H1 (cell line): ENCODE results near the gene BUB1B.

ENCODE experiments used
- ASH2L ChIP-seq: fragments of 200-600, 300-600 bp; sonication (generic); IDR thresholded peaks from one replicate; pipeline ENCODE4 v1.7.1; 2017; ENCODE audit warnings: low read length
- BRCA1 ChIP-seq: IDR thresholded peaks from 2 replicates; pipeline ENCODE4 v1.6.1; 2012; ENCODE audit warnings: low read depth, low read length, improper control_type of control experiment
- CBX5 ChIP-seq: fragments of 300-800, 300-1000 bp; sonication (generic); IDR thresholded peaks from 2 replicates; pipeline ENCODE4 v1.7.1; 2016; ENCODE audit warnings: antibody characterized with exemption, low read length, low read depth
- EP300 ChIP-seq, 2 experiments: IDR thresholded peaks; 1 replicate in 1 of 2; 2 replicates in 1 of 2; pipeline ENCODE4 v1.6.1; 2011 to 2012; ENCODE audit warnings: low read depth in 2 of 2, low read length in 2 of 2, mild to moderate bottlenecking in 2 of 2, borderline replicate concordance in 1 of 2, inconsistent platforms in 1 of 2, moderate library complexity in 1 of 2
- EZH2 ChIP-seq: fragments of 200-600 bp; sonication (generic); IDR thresholded peaks from 2 replicates; pipeline ENCODE4 v1.7.1; 2012; ENCODE audit warnings: low read depth, mild to moderate bottlenecking, moderate library complexity, low read length, inconsistent platforms; ENCODE audit not compliant: severe bottlenecking
- HDAC2 ChIP-seq, 2 experiments: fragments of 300-600 bp in 1 of 2; sonication (generic) in 1 of 2; IDR thresholded peaks; 2 replicates each; pipeline ENCODE4 v1.6.1; 2011 to 2012; ENCODE audit warnings: low read depth in 2 of 2, low read length in 2 of 2, mild to moderate bottlenecking in 2 of 2, moderate library complexity in 2 of 2, borderline replicate concordance in 1 of 2, inconsistent platforms in 1 of 2
- HDAC6 ChIP-seq: IDR thresholded peaks from one replicate; pipeline ENCODE4 v1.7.1; 2012; ENCODE audit warnings: low read depth, mild to moderate bottlenecking, inconsistent platforms, low read length, moderate library complexity
- POLR2AphosphoS5 ChIP-seq: IDR thresholded peaks from 2 replicates; pipeline ENCODE4 v1.6.1; 2011; ENCODE audit warnings: low read depth, low read length
- RFX5 ChIP-seq: IDR thresholded peaks from 2 replicates; pipeline ENCODE4 v1.6.1; 2011; ENCODE audit warnings: low read depth, low read length, improper control_type of control experiment, borderline replicate concordance
- SIN3A ChIP-seq, 2 experiments: IDR thresholded peaks in 1 of 2; conservative IDR thresholded peaks in 1 of 2; 2 replicates each; pipeline ENCODE4 v1.6.1; 2011 to 2012; ENCODE audit warnings: low read length in 2 of 2, improper control_type of control experiment in 1 of 2, low read depth in 1 of 2, mild to moderate bottlenecking in 1 of 2
- YY1 ChIP-seq: IDR thresholded peaks from 2 replicates; pipeline ENCODE4 v1.6.1; 2011; ENCODE audit warnings: low read depth, mild to moderate bottlenecking, low read length
- TF ChIP-seq, protein P1 (sequence below), 3 experiments: IDR thresholded peaks; 1 replicate in 2 of 3; 2 replicates in 1 of 3; pipeline versions ENCODE4 v1.5.1 to v1.6.1; 2011; ENCODE audit warnings: low read length in 3 of 3, mild to moderate bottlenecking in 3 of 3, inconsistent platforms in 2 of 3, low read depth in 1 of 3, moderate library complexity in 1 of 3; ENCODE audit not compliant: insufficient read depth in 1 of 3; ENCODE audit errors: control extremely low read depth in 1 of 3
- TF ChIP-seq, protein P2 (sequence below): IDR thresholded peaks from 2 replicates; pipeline ENCODE4 v1.6.1; 2011; ENCODE audit warnings: low read length, improper control_type of control experiment

DNA sequence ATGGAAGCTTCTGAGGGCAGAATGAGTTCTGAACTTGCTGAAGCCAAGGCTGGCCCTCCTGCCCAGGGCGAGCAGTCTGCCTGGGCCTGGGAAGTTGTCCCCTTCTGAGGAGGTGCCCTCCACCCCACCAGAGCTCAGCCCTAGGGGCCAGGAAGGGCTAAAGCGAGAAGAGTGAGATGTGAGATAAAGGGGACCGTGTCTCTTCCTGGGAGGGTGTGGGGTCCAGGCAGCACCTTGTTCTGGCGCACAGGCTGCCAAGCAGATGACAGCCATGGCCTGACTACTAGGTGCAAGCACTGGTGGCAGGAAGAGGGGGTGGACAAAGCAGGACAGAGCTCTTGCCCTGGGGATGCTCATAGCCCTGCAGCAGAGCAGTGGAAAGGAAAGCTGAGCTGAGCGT, 81.7 kb downstream of the BUB1B start:
- TF ChIP-seq HDAC6 (no peak), EZH2 (no peak), ASH2L (no peak), POLR2AphosphoS5 (no peak), BRCA1 (no peak), HDAC2 (IDR thresholded peaks at IDR 0.05; ENCODE audit: borderline replicate concordance in 1 of 2, low read depth in 2 of 2, low read length in 2 of 2) (no peak), CBX5 (no peak), YY1 (no peak), RFX5 (no peak), EP300 (IDR thresholded peaks at IDR 0.05; ENCODE audit: borderline replicate concordance in 1 of 2, low read depth in 2 of 2, low read length in 2 of 2) (no peak), SIN3A (conservative IDR thresholded peaks at IDR 0.05 in 1 of 2, IDR thresholded peaks at IDR 0.05 in 1 of 2; ENCODE audit: low read depth in 1 of 2, low read length in 2 of 2) (no peak)
- TF ChIP-seq, protein P1, sequence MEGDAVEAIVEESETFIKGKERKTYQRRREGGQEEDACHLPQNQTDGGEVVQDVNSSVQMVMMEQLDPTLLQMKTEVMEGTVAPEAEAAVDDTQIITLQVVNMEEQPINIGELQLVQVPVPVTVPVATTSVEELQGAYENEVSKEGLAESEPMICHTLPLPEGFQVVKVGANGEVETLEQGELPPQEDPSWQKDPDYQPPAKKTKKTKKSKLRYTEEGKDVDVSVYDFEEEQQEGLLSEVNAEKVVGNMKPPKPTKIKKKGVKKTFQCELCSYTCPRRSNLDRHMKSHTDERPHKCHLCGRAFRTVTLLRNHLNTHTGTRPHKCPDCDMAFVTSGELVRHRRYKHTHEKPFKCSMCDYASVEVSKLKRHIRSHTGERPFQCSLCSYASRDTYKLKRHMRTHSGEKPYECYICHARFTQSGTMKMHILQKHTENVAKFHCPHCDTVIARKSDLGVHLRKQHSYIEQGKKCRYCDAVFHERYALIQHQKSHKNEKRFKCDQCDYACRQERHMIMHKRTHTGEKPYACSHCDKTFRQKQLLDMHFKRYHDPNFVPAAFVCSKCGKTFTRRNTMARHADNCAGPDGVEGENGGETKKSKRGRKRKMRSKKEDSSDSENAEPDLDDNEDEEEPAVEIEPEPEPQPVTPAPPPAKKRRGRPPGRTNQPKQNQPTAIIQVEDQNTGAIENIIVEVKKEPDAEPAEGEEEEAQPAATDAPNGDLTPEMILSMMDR (IDR thresholded peaks at IDR 0.05; ENCODE audit: control extremely low read depth in 1 of 3, insufficient read depth in 1 of 3, low read depth in 1 of 3, low read length in 3 of 3) = no peak
- TF ChIP-seq, protein P2, sequence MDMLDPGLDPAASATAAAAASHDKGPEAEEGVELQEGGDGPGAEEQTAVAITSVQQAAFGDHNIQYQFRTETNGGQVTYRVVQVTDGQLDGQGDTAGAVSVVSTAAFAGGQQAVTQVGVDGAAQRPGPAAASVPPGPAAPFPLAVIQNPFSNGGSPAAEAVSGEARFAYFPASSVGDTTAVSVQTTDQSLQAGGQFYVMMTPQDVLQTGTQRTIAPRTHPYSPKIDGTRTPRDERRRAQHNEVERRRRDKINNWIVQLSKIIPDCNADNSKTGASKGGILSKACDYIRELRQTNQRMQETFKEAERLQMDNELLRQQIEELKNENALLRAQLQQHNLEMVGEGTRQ = no peak
